ENCODE results near the gene CECR2.
A peak's percentile ranks its signal among the peaks of the same experiment; 100 is the strongest.

The CECR2 gene

GRCh38 chr22:17369439-17370025 lies at the start of gene CECR2:
TSS of gene CECR2 (plus strand) at chr22:17369460. CDS start at chr22:17369784, 324 bp downstream.
- DNase-seq, result no peak

- DNase-seq, result no peak
Measured at GRCh38 chr22:17319546-17319945, 49.7 kb upstream of the CECR2 start.

GRCh38 chr22:17322511-17322910 lies 46.7 kb upstream of the CECR2 start:
- DNase-seq, result no peak

GRCh38 chr22:17331690-17332089 lies 37.6 kb upstream of the CECR2 start:
- no peak for DNase-seq

- no peak for DNase-seq
Measured at GRCh38 chr22:17332109-17332800, 37.0 kb upstream of the CECR2 start.

- DNase-seq, result no peak
Measured at GRCh38 chr22:17334059-17334458, 35.2 kb upstream of the CECR2 start.

GRCh38 chr22:17334983-17335382 lies 34.3 kb upstream of the CECR2 start:
- DNase-seq, result no peak

- no peak for DNase-seq
Measured at GRCh38 chr22:17336061-17336460, 33.2 kb upstream of the CECR2 start.

- DNase-seq, result no peak
Measured at GRCh38 chr22:17337639-17338038, 31.6 kb upstream of the CECR2 start.

GRCh38 chr22:17339095-17339693 lies 30.1 kb upstream of the CECR2 start:
- DNase-seq, result no peak

- no peak for DNase-seq
Measured at GRCh38 chr22:17342361-17342760, 26.9 kb upstream of the CECR2 start.

- no peak for DNase-seq
Measured at GRCh38 chr22:17343766-17344165, 25.5 kb upstream of the CECR2 start.

- DNase-seq, result no peak
Measured at GRCh38 chr22:17346578-17346977, 22.7 kb upstream of the CECR2 start.

GRCh38 chr22:17347724-17348123 lies 21.5 kb upstream of the CECR2 start:
- DNase-seq, result no peak

GRCh38 chr22:17348464-17349103 lies 20.7 kb upstream of the CECR2 start:
- no peak for DNase-seq

- DNase-seq, result no peak
Measured at GRCh38 chr22:17349172-17349571, 20.1 kb upstream of the CECR2 start.

- DNase-seq, result no peak
Measured at GRCh38 chr22:17350292-17350691, 19.0 kb upstream of the CECR2 start.

- DNase-seq, result no peak
Measured at GRCh38 chr22:17352798-17353197, 16.5 kb upstream of the CECR2 start.

GRCh38 chr22:17357688-17358087 lies 11.6 kb upstream of the CECR2 start:
- no peak for DNase-seq

- DNase-seq, result no peak
Measured at GRCh38 chr22:17358415-17358814, 10.8 kb upstream of the CECR2 start.

GRCh38 chr22:17359501-17359900 lies 9.8 kb upstream of the CECR2 start:
- no peak for DNase-seq

GRCh38 chr22:17366329-17366728 lies 2.9 kb upstream of the CECR2 start:
- DNase-seq, result no peak

- DNase-seq, result peak; percentile 44
Measured at GRCh38 chr22:17366830-17367229, 2.4 kb upstream of the CECR2 start.

- no peak for DNase-seq
Measured at GRCh38 chr22:17368144-17368543, 1.1 kb upstream of the CECR2 start.
